ENCODE results near the gene HIPK2.

The HIPK2 gene

GRCh38 chr7:139603896-139604295 lies 173.9 kb downstream of the HIPK2 start:
- TF ChIP-seq CTCF (IDR thresholded peaks at IDR 0.05; ENCODE audit: low read depth, low read length) (no peak), MAX (IDR thresholded peaks at IDR 0.05; ENCODE audit: low read depth, low read length) (no peak), MYC (IDR thresholded peaks at IDR 0.05; ENCODE audit: low read depth, low read length) (no peak), POLR2A (IDR thresholded peaks at IDR 0.05; ENCODE audit: extremely low read depth, insufficient read length) (no peak)
- no peak overlapping the region for H3K4me3 ChIP-seq (ENCODE audit: low read depth, low read length)
- DNase-seq (ENCODE audit: low read depth) = no peak

- H3K4me3 ChIP-seq (ENCODE audit: low read depth, low read length) = no peak overlapping the region
- DNase-seq (ENCODE audit: low read depth) = no peak
- no peak for TF ChIP-seq MAX (IDR thresholded peaks at IDR 0.05; ENCODE audit: low read depth, low read length)
Measured at GRCh38 chr7:139603282-139603681, 174.5 kb downstream of the HIPK2 start.

GRCh38 chr7:139602143-139602722 lies 175.6 kb downstream of the HIPK2 start:
- peak; percentile 59 for TF ChIP-seq CTCF (IDR thresholded peaks at IDR 0.05; ENCODE audit: low read depth, low read length)
- no peak for TF ChIP-seq MYC (IDR thresholded peaks at IDR 0.05; ENCODE audit: low read depth, low read length)
- peak; percentile 61 for DNase-seq (ENCODE audit: low read depth)
- no peak overlapping the region for H3K4me3 ChIP-seq (ENCODE audit: low read depth, low read length)

- DNase-seq (ENCODE audit: low read depth) = no peak
- H3K4me3 ChIP-seq (ENCODE audit: low read depth, low read length) = no peak overlapping the region
- no peak for TF ChIP-seq POLR2A (IDR thresholded peaks at IDR 0.05; ENCODE audit: extremely low read depth, insufficient read length)
Measured at GRCh38 chr7:139601176-139601575, 176.6 kb downstream of the HIPK2 start.

- TF ChIP-seq CTCF (IDR thresholded peaks at IDR 0.05; ENCODE audit: low read depth, low read length) (no peak), MAX (IDR thresholded peaks at IDR 0.05; ENCODE audit: low read depth, low read length) (no peak), MYC (IDR thresholded peaks at IDR 0.05; ENCODE audit: low read depth, low read length) (no peak), POLR2A (IDR thresholded peaks at IDR 0.05; ENCODE audit: extremely low read depth, insufficient read length) (no peak)
- H3K4me3 ChIP-seq (ENCODE audit: low read depth, low read length) = no peak overlapping the region
- no peak for DNase-seq (ENCODE audit: low read depth)
Measured at GRCh38 chr7:139600306-139600705, 177.5 kb downstream of the HIPK2 start.

- DNase-seq (ENCODE audit: low read depth) = no peak
Measured at GRCh38 chr7:139598642-139599041, 179.2 kb downstream of the HIPK2 start.

More at GRCh38 chr7:139598642-139599041, 179.2 kb downstream of the HIPK2 start:
- H3K4me3 ChIP-seq (ENCODE audit: low read depth, low read length) = no peak overlapping the region
- no peak for TF ChIP-seq POLR2A (IDR thresholded peaks at IDR 0.05; ENCODE audit: extremely low read depth, insufficient read length)
- TF ChIP-seq MAX (IDR thresholded peaks at IDR 0.05; ENCODE audit: low read depth, low read length) = no peak
- no peak for TF ChIP-seq MYC (IDR thresholded peaks at IDR 0.05; ENCODE audit: low read depth, low read length)
- TF ChIP-seq CTCF (IDR thresholded peaks at IDR 0.05; ENCODE audit: low read depth, low read length) = no peak

All from NB4 (cell line).